Right lobe of liver (tissue), 6 donors: ENCODE data around the gene TFEB. TPM values are rescaled to one million over a fixed set of nuclear protein-coding genes. Genes with fewer than 3 reads are reported as not detected.

ENCODE experiments used
- ATAC-seq, 4 donors: fragments of 200-7000 bp; cut with Tn5 transposase; one replicate each; pipeline ENCODE4 v1.9.1; 2020; ENCODE audit warnings: mild to moderate bottlenecking in 4 of 4, moderate library complexity in 4 of 4
- DNase-seq, 3 donors: peaks; one replicate each; pipeline ENCODE4 v3.0.0-alpha.2; 2020
- H3K27ac ChIP-seq, 3 donors: fragments of 200-600 bp; one replicate each; pipeline ENCODE4 v1.8.0; 2022
- H3K27me3 ChIP-seq, 2 donors: fragments of 200-600 bp; one replicate each; pipeline ENCODE4 v1.8.0; 2022
- H3K36me3 ChIP-seq, 4 donors: fragments of 200-600 bp; sonication (generic) in 1 of 4; one replicate each; pipeline versions ENCODE4 v1.5.1 to v1.8.0; 2017 to 2022; ENCODE audit warnings: control low read depth in 1 of 4
- H3K4me1 ChIP-seq, 4 donors: fragments of 200-600 bp; sonication (generic) in 1 of 4; one replicate each; pipeline versions ENCODE4 v1.5.1 to v1.8.0; 2017 to 2022; ENCODE audit warnings: control low read depth in 1 of 4
- H3K4me3 ChIP-seq, 3 donors: fragments of 200-600 bp; one replicate each; pipeline ENCODE4 v1.8.0; 2022
- H3K9me3 ChIP-seq, 4 donors: fragments of 200-600 bp; sonication (generic) in 1 of 4; one replicate each; pipeline versions ENCODE4 v1.5.1 to v1.8.0; 2017 to 2022; ENCODE audit warnings: control low read depth in 1 of 4
- CTCF ChIP-seq, 4 donors: fragments of 200-600 bp in 3 of 4; fragments of 450-650 bp in 1 of 4; IDR thresholded peaks; one replicate each; pipeline versions ENCODE4 v1.5.1 to v1.8.0; 2016 to 2022; ENCODE audit warnings: antibody characterized with exemption in 4 of 4, mild to moderate bottlenecking in 2 of 4
- POLR2A ChIP-seq: fragments of 450-650 bp; IDR thresholded peaks from one replicate; pipeline ENCODE4 v1.6.1; 2017; ENCODE audit warnings: antibody characterized with exemption, mild to moderate bottlenecking
- WGBS: methylation state at CpG from one replicate; pipeline ENCODE4 v1.1.6; 2018; ENCODE audit warnings: low coverage, low lambda C conversion rate; ENCODE audit not compliant: insufficient coverage; ENCODE audit errors: missing lambda C conversion rate; 5-methylcytosine and 5-hydroxymethylcytosine counted together
- intact Hi-C, 2 donors: fragments of 100-400 bp; cut with DNase I; formaldehyde crosslinking; loops; one replicate each; pipeline versions ENCODE4 v1.11.2 to v1.14.1; 2022
- total RNA-seq, 6 experiments: library from RNA; depleted of rRNA in 2 of 6; stranded (reverse); fragments of >200 nt in 2 of 6; fragmentation: NEBNext Ultra II Directional in 3 of 6; extraction: Animal tissue kit (Norgen Biotek cat#: 25700) in 3 of 6; gene quantifications; one replicate each; pipeline versions ENCODE4 v1.1.0 to v1.2.4, GENCODE V29; 2016 to 2023
- donor health status: DM: no; HTN: yes; CAD: no.
- donor health status: DM: no; HTN: no; CAD: no.
- donor health status: DM: no; HTN: no; CAD: no.
- donor health status: DM: no; HTN: yes; CAD: no.
- donor health status: DM: no; HTN: yes; CAD: no.

TFEB gene
- total RNA-seq, 6 experiments from 2014 or later: 4.5 to 9.2 (median 6.6) TPM

- H3K36me3 ChIP-seq: no peaks in the 10 kb centered on the region
- intact Hi-C loops: no loop called here
- no peak overlapping the region for H3K27ac ChIP-seq
- H3K27me3 ChIP-seq: no peaks in the 10 kb centered on the region
- ATAC-seq (peak in 1 of 4 donors; percentile 24), DNase-seq (no peak)
- no peaks in the 10 kb centered on the region for H3K9me3 ChIP-seq
- no peak overlapping the region for H3K4me3 ChIP-seq
- TF ChIP-seq CTCF (IDR thresholded peaks at IDR 0.05) (no peak), POLR2A (no peak)
- H3K4me1 ChIP-seq: no peaks in the 10 kb centered on the region
- 71% methylated on average over 9 of the region's 20 CpGs for WGBS
Observed at GRCh38 chr6:41741625-41742490, 6.5 kb upstream of the TFEB start.

- ATAC-seq: no peak
- Histone ChIP-seq H3K27me3 (no peaks in the 10 kb centered on the region), H3K36me3 (no peaks in the 10 kb centered on the region), H3K4me3 (no peak overlapping the region), H3K9me3 (no peaks in the 10 kb centered on the region), H3K27ac (no peak overlapping the region), H3K4me1 (no peaks in the 10 kb centered on the region)
- intact Hi-C loops: no loop called here
- peak in 1 of 3 donors; percentile 43 for DNase-seq
- WGBS: 100% methylated on average over 1 of the region's 13 CpGs
- TF ChIP-seq CTCF (IDR thresholded peaks at IDR 0.05) (no peak), POLR2A (no peak)
Observed at GRCh38 chr6:41740366-41741162, 5.2 kb upstream of the TFEB start.

GRCh38 chr6:41739041-41739440 is 3.6 kb upstream of the TFEB start:
- no peaks in the 10 kb centered on the region for H3K4me1 ChIP-seq
- H3K27me3 ChIP-seq: no peaks in the 10 kb centered on the region
- intact Hi-C loops: no loop called here
- TF ChIP-seq POLR2A (no peak), CTCF (IDR thresholded peaks at IDR 0.05) (no peak)
- H3K4me3 ChIP-seq: no peak overlapping the region
- no peak for ATAC-seq
- 40% methylated on average over 3 of the region's 4 CpGs for WGBS
- no peak for DNase-seq
- H3K9me3 ChIP-seq: no peaks in the 10 kb centered on the region
- no peak overlapping the region for H3K27ac ChIP-seq
- H3K36me3 ChIP-seq: no peaks in the 10 kb centered on the region

- H3K4me1 ChIP-seq: no peaks in the 10 kb centered on the region
- no peak overlapping the region for H3K27ac ChIP-seq
- H3K9me3 ChIP-seq: no peaks in the 10 kb centered on the region
- H3K4me3 ChIP-seq: no peak overlapping the region
- DNase-seq: no peak
- no peaks in the 10 kb centered on the region for H3K27me3 ChIP-seq
- no peak for ATAC-seq
- TF ChIP-seq CTCF (IDR thresholded peaks at IDR 0.05) (no peak), POLR2A (no peak)
- 100% methylated on average over 5 of the region's 6 CpGs for WGBS
- intact Hi-C loops: no loop called here
- no peaks in the 10 kb centered on the region for H3K36me3 ChIP-seq
Observed at GRCh38 chr6:41737591-41738130, 2.3 kb upstream of the TFEB start.
